Body of pancreas (tissue), 4 donors: ENCODE results near the gene TDP1.

ENCODE experiments used
- POLR2A ChIP-seq, 3 donors: fragments of 450-650 bp; IDR thresholded peaks; one replicate each; pipeline ENCODE4 v1.6.1; 2016; ENCODE audit warnings: antibody characterized with exemption in 3 of 3, mild to moderate bottlenecking in 2 of 3
- TF ChIP-seq, protein P1 (sequence below), 7 experiments: fragments of 450-650 bp in 4 of 7; fragments of 200-600 bp in 3 of 7; sonication (generic) in 3 of 7; IDR thresholded peaks; one replicate each; pipeline ENCODE4 v1.5.1; 2016 to 2019; ENCODE audit warnings: antibody characterized with exemption in 7 of 7

DNA sequence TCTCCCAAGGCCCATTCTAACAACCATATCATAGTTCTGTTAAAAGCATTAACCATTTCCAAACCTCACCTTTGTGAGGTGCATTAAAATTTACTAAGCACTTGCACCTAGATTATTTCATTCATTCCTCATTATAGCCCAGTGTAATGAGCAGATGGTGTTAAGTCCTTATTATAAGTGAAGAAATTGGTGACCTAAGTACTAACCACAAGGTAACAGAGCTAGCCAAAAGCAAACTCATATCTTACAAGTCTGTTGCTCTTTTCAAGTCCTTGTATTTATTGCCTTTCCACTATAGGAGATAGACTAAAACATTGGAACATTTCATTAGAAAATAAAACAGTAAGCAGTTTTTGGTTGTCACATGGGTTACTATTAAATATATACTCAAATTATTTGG is 49.7 kb downstream of the TDP1 start:
- TF ChIP-seq POLR2A (IDR thresholded peaks at IDR 0.05): no peak
- TF ChIP-seq, protein P1, sequence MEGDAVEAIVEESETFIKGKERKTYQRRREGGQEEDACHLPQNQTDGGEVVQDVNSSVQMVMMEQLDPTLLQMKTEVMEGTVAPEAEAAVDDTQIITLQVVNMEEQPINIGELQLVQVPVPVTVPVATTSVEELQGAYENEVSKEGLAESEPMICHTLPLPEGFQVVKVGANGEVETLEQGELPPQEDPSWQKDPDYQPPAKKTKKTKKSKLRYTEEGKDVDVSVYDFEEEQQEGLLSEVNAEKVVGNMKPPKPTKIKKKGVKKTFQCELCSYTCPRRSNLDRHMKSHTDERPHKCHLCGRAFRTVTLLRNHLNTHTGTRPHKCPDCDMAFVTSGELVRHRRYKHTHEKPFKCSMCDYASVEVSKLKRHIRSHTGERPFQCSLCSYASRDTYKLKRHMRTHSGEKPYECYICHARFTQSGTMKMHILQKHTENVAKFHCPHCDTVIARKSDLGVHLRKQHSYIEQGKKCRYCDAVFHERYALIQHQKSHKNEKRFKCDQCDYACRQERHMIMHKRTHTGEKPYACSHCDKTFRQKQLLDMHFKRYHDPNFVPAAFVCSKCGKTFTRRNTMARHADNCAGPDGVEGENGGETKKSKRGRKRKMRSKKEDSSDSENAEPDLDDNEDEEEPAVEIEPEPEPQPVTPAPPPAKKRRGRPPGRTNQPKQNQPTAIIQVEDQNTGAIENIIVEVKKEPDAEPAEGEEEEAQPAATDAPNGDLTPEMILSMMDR (IDR thresholded peaks at IDR 0.05): no peak
